Retina (tissue), 1 donor: Measurements from ENCODE around the gene VPS45.
"Not testable (repeated sequence)": the region's sequence is repeated elsewhere in the genome, so short reads cannot be mapped to it uniquely, and the experiment has no call there.

Experiments
- DNase-seq: peaks from one replicate; pipeline ENCODE4 v3.0.0-alpha.2; 2016

Gene VPS45

DNA sequence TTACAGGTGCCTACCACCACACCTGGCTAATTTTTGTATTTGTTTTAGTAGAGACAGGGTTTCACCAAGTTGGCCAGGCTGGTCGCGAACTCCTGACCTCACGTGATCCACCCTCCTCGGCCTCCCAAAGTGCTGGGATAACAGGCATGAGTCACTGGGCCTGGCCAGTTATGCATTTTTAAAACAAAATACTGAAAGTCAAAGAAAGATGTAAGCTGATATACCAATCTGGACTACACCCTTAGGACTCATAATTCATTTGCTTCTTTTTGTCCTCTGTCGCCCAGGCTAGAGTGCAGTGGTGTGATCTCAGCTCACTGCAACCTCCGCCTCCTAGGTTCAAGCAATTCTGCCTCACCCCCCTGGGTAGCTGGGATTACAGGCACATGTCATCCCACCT is 67.8 kb downstream of the VPS45 start:
- DNase-seq, result not testable (repeated sequence)

DNA sequence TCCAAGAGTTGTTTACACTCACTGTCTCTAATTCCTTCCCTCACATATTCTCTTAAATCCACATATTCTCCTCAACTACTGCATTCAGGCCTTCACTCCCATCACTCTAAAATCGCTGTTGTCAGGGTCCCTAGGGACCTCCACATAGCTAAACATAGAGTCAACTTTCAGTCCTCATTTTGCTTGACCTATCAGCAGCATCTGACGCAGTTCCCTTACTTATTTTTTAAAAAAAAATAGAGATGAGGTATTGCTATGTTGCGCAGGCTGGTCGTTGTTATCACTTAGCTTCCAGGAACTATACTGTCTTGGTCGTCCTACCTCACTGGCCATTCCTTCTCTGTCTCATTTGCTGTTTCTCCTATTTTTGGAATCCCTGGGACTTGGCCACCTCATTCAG is 70.5 kb downstream of the VPS45 start:
- no peak for DNase-seq

DNA sequence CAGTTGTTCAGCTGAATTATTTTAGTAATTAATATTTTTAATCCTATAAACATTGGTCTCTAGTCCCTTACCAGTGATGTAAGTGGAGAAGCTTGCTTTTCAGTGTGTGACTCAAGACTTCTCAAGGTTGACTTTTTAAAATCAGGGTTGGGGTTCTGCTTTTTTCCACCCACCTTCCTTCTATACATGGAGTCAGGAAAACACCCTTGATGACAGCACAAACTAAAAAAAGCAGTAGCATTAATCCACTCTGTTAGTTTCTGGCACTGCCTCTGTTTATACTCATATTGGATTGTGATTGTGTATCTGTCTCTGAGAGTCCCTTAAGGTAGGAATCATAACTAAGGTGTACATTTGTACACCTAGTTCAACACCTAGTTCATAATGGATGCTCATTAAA is 73.9 kb downstream of the VPS45 start:
- DNase-seq, result no peak

GRCh38 chr1:150142083-150142482 is 74.5 kb downstream of the VPS45 start:
- DNase-seq, result no peak

- no peak for DNase-seq
These were observed 77.0 kb downstream of the VPS45 start for GRCh38 chr1:150144606-150145005.

- DNase-seq, result not testable (repeated sequence)
These were observed 78.4 kb downstream of the VPS45 start for GRCh38 chr1:150146016-150146415.

DNA sequence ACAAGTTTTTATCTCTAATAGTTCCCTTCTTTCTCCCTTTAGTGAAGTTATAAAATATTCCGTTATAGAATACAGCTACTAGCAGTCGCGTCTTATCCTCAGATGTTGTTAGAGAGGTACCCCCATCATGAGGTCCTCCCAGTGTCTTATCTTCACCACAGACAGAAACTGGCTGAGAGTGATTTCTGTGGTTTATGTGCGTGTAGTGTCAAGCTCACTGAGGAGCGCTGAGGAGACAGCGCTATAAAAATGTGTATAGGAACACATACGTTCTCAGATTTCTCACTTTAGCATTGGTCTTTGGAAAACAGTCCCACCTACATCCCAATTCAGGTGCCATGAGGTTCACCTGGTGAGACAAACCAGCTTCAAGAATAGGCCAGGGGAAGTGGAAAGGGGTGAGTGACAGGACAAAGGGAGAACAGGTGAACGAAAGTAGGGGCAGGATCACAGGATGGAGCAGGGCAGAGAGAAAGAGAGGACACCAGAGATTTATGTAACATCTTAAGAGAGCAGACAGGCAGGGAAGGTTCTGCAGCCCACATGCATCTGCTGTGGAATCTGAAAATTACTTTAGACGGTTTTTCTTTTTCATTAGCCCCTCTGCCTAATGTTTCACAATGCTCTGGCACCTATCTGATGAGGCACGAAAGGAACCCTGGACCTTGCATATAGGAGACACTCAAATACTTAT is 79.4 kb downstream of the VPS45 start:
- DNase-seq, result no peak

DNA sequence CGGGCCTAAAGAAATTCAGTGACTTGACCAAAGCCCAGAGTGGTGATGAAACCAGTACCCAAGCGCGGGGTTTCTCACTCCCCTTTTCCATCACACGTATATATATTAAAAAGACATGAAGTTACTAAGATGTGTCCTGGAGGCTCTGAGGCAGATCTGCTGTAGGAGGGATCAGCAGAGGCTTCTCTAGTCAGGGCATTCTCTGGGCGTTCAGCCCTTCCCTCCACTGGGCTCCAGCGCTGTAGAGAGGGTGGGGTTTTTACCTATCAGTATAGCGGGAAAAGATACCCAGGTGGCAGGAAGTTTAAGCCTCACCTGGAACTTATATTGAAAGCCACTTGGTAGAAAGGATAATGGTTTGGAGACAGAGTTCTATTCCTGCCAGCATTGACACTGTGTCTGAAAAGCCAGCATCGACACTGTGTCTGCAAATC is 81.3 kb downstream of the VPS45 start:
- peak; percentile 68 for DNase-seq

GRCh38 chr1:150149271-150150132 is 81.9 kb downstream of the VPS45 start, which contains the start of gene PLEKHO1:
Gene PLEKHO1, plus strand, starts transcription at chr1:150149916. Its CDS starts 342 bp downstream, at chr1:150150258.
- peak; percentile 82 for DNase-seq

DNA sequence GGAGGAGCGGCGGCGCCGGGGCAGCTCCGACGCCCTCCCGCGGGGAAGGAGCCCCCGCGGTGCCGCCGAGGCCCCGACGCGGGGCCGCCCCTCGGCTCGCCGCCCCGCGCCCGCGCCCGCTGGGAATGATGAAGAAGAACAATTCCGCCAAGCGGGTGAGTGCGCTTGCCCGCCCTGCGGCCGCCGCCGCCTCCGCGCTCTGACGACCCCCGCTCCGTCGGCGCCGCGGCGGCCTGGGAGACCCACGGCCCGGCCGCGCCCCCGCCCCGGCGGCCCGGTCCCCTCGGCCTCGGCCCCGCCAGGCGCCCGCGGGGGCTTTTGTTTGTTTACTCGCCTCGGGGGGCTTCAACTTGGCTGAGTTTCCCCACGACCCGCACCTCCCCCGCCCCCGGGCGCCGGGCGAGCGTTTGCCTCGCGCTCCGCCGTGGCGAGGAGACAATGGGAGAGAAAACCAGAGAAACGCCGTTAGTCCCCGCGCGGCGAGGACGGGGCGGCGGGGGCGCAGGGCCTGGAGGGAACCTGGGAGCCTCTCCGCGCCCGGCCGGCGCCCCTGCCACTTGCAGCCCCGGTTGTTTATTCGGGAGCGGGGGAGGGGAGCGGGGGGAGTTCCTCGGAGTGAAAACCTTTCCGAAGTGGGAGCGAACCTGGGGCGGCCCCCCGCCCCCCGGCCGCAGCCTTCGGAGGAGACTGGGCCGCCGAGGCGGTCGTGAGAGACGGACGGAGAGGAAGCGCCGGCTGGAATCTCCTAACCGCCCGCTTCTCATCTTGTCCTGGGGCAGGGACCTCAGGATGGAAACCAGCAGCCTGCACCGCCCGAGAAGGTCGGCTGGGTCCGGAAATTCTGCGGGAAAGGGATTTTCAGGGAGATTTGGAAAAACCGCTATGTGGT is 82.8 kb downstream of the VPS45 start:
- peak; percentile 73 for DNase-seq

GRCh38 chr1:150151291-150152181 is 84.0 kb downstream of the VPS45 start:
- DNase-seq, result no peak

DNA sequence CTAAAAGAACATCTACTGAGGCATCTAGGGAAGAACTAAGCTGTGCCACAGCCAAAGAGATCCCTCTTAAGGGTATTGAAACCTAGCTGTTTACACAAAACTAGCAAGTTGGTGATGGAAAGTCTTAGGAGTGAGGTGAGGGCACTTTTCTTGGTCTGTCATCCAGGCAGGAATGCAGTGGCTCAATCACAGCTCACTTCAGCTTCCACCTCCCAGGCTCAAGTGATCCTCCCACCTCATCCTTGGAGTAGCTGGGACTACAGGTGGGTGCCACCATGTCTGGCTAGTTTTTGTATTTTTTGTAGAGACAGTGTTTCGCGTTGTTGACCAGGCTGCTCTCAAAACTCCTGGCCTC is 84.6 kb downstream of the VPS45 start:
- no peak for DNase-seq

- DNase-seq, result no peak
These were observed 85.3 kb downstream of the VPS45 start for GRCh38 chr1:150152772-150153456.

- DNase-seq, result no peak
These were observed 86.6 kb downstream of the VPS45 start for GRCh38 chr1:150154143-150154542.

- no peak for DNase-seq
These were observed 88.0 kb downstream of the VPS45 start for GRCh38 chr1:150155413-150156071.

DNA sequence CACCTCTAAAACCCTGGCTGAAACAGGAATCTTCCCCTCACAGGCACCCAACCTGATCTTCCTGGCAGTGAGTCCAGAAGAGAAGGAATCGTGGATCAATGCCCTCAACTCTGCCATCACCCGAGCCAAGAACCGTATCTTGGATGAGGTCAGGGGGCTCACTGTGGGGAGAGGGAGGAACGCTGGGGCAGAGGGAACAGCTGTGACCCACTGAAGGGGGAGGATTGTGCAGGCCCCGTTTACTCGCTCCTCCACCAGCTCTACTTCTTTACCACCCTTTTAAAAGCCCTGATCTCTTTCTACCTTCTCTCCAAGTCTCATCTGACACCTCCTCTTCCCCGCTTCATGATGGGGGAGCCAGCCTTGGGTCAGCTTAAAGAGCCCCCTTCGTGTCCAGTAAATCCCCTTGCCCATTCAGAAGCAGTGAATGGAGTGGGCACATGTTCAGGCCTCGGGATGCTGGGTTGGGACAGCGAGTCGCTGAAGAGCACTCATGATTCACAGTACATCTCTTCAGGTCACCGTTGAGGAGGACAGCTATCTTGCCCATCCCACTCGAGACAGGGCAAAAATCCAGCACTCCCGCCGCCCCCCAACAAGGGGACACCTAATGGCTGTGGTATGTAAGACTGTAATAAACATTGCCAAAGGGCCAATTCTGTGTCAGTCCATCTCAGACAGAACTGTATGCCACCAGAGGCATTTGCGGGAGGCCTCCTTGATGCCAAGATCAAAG is 89.5 kb downstream of the VPS45 start:
- DNase-seq, result no peak

- no peak for DNase-seq
These were observed 92.0 kb downstream of the VPS45 start for GRCh38 chr1:150159550-150159949.

DNA sequence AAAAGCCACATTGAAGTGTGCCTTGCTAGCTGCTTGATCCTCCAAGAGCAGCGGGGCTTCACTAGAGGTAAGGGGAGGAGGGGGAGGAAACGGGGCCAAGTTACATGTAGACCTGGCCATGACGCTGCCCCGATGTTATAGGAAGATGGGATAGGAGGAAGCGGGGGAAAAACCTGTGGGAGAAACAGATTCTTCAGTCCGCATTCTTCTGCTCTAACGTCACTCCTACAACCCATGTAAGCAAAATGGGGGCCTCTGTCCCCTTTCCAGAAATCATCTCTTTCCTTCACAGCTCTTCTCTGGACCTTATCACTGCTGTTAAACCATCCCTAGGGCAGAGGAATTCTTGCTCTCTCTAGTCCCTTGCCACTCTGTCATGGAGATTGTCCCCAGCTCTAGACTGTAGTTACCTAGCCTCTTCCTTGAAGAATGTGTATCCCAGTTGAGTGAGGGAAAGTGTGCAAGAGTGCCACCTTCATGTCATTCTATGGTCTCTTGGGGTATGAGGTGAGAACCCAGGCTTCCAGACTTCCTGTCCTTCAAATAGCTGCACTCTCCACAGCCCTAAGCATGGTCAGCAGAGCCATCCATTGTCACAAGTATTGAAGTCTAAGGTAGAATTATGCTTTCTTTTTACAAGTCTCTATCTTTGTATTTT is 93.5 kb downstream of the VPS45 start:
- DNase-seq, result no peak

DNA sequence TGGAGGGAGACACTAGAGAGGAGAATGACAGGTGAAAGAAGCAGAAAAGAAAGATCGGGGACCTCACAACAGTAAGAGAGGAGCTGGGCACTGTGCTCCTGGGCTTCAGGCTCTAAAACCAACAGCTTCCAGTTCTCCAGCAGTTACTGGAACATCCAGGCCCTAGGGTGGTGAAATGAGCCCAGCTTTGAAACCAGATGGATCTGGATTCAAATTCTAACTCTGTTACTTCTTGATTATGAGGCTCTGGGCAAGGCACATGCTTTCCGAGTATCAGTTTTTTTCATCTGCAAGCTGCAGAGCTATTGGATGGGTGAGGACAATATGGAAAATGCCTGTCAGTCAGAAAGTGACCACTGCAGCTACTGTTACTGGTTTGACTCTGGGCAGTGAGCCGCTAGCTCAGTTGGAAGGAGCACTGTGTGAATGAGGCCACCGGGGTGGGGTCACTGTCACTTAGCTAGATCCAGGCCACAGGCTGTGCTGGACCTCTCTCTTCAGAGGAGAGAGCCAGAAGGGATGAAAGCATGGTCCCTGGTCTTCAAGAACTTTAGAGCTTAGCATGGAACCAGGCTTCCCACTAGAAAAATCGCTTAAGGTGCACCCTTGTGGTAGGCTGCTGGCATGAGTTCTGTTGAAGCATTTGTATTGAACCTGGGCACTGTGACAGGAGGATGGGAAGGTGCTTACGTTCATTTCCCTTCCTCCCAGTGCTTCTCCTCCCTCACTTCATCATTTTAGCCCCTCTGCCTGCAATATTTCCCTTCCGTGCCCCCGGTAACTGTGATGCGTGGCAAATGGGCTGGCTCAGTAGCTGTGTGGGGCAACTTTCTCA is 94.4 kb downstream of the VPS45 start:
- DNase-seq, result no peak
